Right ventricle myocardium inferior (tissue), 1 donor: ENCODE measurements around the gene TAF6. TPM values are rescaled to one million over a fixed set of nuclear protein-coding genes. Genes with fewer than 3 reads are reported as not detected.
A peak's percentile ranks its signal among the peaks of the same experiment; 100 is the strongest.

Source experiments
- ATAC-seq: fragments of 200-7000 bp; cut with Tn5 transposase; one replicate; pipeline ENCODE4 v1.9.1; 2020; ENCODE audit warnings: mild to moderate bottlenecking, moderate library complexity
- DNase-seq: peaks from one replicate; pipeline ENCODE4 v3.0.0; 2021; ENCODE audit errors: missing footprints
- intact Hi-C: fragments of 100-400 bp; cut with DNase I; formaldehyde crosslinking; loops from one replicate; pipeline ENCODE4 v1.11.0; 2022
- long read RNA-seq: library from polyadenylated mRNA; unstranded; transcript quantifications from one replicate; pipeline ENCODE4 v2.0.0, GENCODE V29; 2021
- total RNA-seq: library from RNA; stranded (reverse); fragmentation: NEBNext Ultra II Directional; extraction: Animal tissue kit (Norgen Biotek cat#: 25700); gene quantifications from one replicate; pipeline ENCODE4 v1.2.1, GENCODE V29; 2021
- donor health status: DM: no; HTN: yes; CAD: no; lungs with severe emphysema.

The TAF6 gene
- total RNA-seq = 29.3 TPM
- long read RNA-seq, transcript TAF6-211 (15 exons, 2,464 nt) = major isoform, 14 of 28 reads
- long read RNA-seq, transcript TAF6-201 (15 exons, 2,727 nt) = minor isoform, 5 of 28 reads
- long read RNA-seq, partial matches to known transcripts = 3 of 28 reads
- long read RNA-seq, other reads (novel, unspliced or antisense) = 5 of 28 reads

DNA sequence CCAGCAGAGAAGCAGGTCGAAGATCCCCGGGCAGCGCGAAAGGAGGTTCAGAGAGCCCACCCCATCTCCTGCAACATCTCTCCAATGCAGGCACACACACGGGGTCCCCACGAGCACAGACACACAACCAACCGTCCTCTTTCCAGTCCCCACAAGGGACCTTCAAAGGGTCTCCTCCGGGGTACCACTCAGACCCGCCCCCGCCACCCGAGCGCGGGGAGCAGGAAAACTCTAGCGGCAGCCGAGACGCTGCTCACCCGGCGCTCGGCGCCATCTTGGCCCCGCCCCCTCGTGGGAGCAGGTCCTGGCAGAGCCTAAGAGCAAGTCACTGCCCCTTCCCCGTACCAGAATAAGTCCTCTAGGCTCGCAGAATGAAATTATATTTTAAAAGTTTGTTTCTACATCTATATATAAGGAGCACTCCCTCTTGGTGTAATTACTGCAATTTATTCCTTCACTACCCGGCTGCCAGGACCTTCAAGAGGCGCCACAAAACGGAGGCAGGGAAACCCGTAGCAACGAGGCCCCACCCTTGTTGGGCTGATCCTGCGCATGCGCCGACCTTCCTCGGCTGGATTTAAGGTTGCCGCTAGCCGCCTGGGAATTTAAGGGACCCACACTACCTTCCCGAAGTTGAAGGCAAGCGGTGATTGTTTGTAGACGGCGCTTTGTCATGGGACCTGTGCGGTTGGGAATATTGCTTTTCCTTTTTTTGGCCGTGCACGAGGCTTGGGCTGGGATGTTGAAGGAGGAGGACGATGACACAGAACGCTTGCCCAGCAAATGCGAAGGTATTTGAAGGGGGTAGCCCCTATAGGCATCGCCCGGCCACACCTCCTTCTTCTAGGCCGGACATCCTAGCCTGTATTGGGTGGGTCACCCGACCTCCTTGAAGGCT lies at the start of gene TAF6, which contains the start of gene CNPY4:
Gene TAF6 (minus strand): TSS at position 287 of the 898 bp plus-strand sequence. CDS start 5,149 bp downstream, outside the sequence.
Gene CNPY4 (plus strand): TSS at position 563 of the 898 bp plus-strand sequence. CDS start 111 bp downstream, at position 674.
- intact Hi-C loops = loop anchor here (1.0 kb wide), 1 partner anchor 19 kb away; no protein-coding TSS in a partner anchor
- peak; percentile 91 for ATAC-seq
- peak; percentile 97 for DNase-seq

DNA sequence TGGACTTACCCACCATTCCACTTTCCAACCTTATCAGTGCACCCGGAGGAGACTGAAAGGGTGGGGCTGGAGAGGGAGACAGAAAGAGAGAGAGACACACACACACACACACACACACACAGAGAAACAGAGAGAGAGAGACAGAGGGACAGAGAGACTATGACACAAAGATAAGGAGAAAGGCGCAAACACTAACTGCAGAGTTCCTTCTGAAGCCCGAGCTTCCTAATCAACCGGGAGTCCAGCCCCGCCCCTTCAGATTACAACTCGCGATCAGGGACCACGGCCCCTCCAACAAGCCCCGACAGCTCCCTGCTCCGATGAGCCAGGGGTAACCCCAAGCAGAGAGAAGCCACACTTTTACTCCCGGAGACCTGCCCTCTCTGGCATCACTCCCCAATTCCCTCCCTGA lies 48.8 kb upstream of the TAF6 start:
- intact Hi-C loops = no loop called here
- DNase-seq (no peak), ATAC-seq (peak; percentile 46)

DNA sequence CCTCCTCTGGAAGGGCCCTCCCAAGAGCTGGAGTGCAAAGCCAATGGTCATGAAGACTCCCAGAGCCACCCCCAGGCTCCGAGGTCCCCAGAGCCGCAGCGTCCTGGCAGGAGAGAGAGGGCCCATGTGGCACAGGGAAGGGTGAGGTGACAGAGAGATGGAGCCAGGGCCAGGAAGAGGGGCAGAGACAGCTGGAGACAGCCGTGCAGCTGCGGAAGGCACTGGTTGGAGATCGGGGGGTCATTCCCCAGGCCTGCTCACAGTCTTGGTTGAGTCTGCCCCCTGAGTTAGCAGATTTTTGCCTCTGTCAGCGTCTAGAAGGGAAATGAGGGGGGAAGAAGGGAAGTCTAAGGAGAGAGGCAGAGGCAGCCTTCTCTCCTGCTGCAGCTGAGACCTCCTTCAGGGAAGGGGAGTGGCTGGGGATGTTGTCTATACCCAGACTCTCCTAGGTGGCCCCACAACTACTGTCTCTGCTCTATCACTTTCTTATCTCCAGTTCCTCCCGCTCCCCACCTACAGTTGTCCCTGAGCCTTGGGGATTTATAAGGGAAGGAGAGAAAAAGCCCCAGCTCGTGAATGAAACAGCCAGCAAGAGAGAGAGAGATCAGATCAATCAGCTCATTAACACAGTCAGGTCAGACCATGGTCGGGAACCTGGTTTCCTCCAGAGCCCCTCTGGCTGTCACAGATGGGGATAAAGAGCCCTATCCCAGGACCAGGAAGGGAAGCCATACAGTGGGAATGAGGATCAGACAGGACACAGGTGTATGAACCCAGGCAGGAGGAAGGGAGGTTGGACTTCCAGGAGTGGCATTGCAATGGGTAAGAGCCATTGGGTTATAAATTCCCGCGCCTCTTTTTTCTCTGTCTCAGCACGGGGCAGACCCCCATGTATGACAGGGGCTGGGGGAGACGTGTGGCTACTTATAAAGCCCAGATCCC lies 48.1 kb upstream of the TAF6 start:
- DNase-seq (no peak), ATAC-seq (no peak)

DNA sequence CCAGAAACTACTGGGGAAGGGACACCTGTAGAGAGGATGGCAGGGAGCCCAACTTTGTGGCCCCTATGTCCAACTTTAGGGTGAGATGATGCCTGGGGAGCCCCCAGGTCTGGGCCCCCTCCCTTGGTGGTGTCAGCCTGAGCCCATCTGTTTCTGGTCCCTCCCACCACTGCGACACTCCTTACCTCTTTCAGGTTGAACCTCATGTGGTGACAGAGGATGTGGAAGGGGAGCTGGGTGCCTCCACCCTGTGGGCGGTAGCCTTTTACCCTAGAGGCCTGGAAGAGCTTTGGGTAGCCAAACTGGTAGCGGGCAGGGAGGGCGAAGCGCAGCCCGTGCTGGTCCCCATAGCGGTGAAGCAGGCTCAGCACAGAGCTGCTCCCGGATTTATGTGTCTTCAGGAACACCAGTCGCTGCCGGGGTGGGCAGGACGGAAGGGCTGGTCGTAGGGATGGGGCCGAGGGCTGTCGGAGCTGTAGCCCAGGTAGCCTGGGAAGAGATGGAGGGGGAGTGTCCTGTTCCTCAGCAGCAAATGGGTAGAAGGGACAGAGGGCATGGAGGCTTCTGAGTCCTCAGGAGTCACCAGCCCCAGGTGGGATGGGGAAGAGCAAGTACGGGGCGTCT lies 47.3 kb upstream of the TAF6 start:
- DNase-seq = no peak
- no peak for ATAC-seq
- intact Hi-C loops = no loop called here

More for the DNA sequence above, 48.1 kb upstream of the TAF6 start:
- intact Hi-C loops = no loop called here

DNA sequence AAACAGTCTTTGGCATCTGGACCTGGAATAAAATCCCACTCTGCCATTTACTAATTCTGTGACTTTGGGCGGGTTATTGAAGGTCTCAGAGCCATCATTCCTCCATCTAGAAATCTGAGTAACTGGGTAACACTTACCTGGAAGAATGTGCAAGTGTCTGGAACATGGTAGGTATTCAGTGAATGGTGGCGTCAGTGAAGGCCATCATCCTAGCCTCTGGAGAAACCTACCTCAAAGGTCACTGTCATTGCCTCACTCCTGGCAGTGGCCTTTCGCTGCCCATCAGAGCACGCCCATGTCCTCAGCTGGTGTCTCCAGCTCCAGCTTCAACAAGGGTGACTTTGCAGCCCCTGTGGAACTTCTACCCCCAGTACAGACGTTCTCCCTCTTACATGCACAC lies 44.7 kb upstream of the TAF6 start:
- intact Hi-C loops = no loop called here
- ATAC-seq = no peak

DNA sequence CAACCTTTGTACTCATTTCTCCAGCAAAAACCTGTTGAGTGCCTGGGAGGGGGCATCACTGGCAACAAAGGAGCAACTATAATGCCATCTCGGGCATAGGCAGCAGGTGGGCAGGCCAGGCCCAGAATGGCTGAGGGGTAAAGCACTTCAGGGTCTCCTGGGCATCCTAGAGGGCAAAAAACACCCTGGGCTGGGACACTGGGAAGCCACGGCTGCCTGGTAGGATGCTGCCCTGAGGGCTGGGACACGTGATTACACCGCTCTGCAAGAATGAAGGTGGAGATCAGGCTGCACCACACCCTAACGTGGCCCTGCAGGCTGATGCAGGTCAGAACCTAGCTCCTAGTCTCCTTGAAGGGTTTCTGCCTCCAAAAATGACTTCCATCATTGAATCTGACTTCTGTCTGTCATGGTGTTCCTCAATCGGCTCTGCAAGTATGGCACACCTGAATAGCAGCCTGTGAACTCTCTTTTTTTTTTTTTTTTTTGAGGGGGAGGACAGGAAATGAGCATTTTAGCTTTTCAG lies 43.9 kb upstream of the TAF6 start:
- ATAC-seq (no peak), DNase-seq (no peak)
- intact Hi-C loops = no loop called here

More for the DNA sequence above, 44.7 kb upstream of the TAF6 start:
- no peak for DNase-seq

DNA sequence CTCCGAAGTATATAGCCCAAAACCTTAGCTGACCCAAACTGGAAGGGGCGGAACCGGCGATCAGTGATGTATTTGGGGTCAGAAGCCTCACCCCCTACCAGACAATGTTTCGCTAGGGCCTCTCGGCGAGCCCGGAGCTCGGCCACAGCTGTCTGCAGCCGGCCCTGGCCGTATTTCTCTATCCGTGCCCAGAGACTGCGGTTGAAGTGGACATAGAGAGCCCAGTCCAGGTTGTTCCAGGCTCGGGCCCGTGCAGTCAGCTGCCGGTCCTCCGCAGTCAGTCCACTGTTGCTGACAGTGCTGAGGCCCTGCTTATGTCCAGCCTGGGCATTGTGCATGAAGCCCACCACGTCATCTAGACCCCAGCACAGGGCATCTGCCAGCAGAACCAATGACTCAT lies 40.9 kb upstream of the TAF6 start:
- DNase-seq (no peak), ATAC-seq (no peak)
- intact Hi-C loops = no loop called here

DNA sequence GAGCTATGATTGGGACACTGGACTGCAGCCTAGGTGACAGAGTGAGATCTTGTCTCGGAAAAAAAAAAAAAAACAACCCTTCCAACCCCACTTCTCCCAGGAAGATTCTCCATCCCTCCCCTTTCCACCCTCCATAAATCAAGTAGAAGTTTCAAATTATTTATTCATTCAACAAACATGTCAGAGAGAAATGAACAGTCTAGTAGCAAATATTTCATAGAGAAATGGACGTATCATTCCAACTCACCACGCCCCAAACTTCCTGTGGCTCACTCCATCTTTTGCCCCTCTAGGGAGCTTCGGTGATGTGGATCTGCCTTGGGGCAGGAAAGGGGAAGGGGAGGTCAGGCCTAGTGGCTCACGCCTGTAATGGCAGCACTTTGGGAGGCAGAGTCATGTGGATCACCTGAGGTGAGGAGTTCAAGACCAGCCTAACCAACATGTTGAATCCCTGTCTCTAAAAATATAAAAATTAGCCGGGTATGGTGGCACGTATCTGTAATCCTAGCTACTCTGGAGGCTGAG lies 40.0 kb upstream of the TAF6 start:
- ATAC-seq (no peak), DNase-seq (no peak)
- intact Hi-C loops = no loop called here

DNA sequence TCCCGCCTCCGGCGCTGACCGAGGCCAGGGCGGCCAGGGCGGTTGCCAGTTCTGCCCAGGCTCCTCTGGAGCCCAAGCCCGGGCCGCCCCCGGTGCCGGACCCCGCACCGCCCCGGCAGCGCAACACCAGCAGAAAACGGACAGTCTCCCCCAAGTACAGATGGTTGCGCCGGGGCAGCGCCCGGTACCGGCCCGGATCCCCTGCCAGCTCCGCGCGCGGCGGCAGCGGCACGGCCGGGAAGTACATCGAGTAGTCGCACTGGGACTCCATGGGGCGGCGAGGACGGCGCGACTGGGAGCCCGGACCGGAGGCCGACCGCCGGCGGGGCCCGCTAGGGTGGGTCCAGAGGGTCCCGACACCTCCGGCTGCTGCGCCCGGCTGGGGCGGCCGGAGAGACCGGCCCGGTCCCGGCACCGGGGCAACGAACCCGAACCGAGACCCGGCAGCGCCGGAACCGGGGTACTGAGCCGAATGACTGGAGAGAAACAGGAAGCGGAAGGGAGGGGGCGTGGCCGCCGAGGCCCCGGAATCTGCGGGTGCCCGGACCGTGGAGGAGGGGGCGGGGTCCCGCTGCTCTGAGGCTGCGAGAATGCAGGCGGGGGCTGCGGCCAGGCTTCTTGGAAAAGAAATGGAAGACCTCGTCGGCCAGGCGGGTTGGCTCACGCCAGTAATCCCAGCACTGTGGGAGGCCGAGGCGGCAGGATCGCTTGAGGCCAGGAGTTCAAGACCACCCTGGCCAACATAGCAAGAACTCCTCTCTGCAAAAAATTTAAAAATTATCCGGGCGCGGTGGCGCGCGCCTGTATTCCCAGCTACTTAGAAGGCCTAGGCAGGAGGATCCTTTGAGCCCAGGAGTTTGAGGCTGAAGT lies 39.3 kb upstream of the TAF6 start, which contains the start of gene TRAPPC14:
Gene TRAPPC14 (minus strand): TSS at position 495 of the 870 bp plus-strand sequence. CDS start 224 bp downstream, at position 271.
- peak; percentile 97 for DNase-seq
- intact Hi-C loops = no loop called here
- peak; percentile 92 for ATAC-seq

DNA sequence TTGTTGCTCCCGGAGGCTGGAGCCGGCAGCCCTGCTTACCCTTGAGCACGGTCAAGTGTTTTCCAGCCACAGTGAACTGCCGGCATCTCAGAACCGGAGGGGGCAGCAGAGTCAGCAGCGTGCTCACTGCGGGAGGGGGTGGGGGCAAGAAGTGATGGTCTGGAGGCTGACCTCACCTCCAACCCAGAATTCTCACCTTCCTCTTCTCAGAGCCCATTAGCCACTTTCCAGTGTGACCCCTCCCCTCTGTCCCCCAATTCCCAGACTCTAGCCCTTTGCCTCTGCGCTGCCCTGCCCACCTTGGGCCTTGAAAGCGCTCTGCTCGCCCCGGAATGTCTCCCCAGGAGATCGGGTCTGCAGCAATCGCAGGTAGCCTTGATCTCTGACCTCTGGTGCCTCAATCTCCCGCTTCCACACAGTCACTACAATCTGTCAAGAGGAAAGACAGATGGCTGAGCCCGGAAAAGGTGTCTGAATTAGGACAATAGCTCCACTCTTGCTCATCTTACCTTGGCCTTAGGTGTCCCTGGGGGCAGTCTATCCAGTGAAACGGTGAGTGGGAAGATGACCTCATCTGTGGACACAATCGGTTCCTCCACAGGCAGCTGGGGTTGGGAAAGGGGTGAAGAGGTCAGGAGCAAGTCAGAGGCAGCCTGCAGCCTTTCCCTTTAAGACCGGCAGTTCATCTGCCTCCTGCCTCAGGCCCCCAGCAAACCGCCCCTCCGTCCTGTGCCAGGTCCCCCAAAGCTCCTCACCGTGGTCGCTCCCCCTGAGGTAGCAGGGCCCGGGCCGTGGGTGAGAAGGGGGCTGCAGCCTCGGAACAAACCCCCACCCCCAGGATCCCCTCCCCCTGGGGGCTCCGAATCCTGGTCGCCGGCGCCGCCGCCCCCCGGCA lies 38.4 kb upstream of the TAF6 start:
- peak; percentile 18 for ATAC-seq
- intact Hi-C loops = no loop called here
- no peak for DNase-seq

DNA sequence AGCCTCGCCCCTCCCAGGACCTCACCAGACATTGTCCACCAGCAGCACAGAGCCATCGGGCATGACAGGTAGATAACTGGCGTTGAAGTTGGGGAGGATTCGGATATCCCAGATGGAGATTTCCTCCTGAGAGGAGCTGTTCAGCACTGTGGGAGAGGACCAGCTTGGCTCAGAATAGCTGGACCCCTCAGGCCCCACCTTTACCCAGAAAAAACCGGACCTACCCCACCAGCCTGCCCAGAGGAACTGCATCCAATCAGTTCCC lies 37.8 kb upstream of the TAF6 start:
- intact Hi-C loops = no loop called here
- DNase-seq (no peak), ATAC-seq (no peak)

DNA sequence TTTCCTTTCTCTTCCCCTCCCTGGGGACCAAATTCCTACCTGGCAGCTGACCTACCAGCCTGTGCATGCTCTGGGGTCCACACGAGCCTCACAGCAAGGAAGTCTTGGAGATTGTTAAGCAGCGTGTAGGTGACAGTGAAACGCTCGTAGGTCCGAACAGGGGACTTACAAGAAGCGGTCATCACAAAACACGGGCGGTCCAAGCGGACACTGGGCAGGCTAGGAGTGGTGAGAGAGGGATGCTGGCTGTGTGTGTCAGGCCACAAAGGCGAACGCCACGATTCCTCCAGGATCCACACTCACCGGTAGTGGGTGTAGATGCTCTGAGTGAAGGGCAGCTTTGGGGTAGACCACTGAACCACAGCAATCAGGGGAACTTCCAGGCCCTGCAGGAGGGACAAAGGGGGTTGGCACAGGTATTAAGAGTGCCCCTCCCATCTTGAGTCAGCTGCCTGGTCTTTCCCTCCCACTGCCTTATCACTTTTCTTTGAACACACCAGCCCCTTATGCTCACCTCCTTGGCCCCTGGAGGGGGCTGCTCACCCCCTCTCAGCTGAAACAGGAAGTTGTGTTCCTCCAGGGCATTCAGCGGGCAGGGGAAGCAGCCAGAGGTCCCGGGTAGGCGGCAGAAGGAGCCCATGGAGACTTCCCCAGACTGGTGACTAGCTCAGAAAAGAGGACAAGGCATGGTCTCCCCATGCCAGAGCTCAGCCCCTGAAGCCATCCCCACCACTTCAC lies 37.3 kb upstream of the TAF6 start:
- DNase-seq (no peak), ATAC-seq (no peak)

DNA sequence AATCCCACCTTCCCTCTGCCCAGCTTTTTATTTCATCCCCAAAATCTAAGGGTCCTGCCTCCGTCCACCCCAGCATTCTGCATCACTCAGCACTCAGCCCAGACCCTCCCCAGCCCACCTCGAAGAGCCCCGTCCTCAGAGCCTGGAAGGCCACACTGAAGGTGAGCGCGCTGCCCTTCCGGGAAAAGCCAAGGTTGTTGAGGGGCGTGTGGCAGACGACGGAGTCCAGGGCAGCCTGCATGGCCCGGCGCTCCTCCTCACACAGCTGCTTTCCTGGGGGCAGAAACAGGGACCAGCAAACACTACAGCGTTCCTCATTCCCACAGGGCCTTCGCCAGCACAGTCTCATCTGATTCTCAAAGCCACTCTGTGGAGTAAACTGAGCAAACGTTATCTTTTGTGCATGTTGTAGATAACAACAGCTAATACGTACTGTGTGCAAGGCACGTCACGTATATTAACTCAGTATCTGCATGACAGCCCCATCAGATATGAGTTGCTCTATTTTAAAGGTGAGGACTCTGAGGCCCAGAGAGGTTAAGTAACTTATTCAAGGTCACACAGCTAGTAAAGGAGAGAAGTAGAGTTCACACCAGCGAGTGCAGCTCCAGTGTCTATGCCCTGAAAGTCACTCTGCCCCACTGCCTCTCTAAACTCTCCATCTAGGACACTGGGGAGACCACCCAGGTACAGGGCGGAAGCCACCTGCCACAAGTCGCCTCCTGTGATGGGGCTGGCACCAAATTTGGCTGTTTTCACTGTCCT lies 36.6 kb upstream of the TAF6 start:
- ATAC-seq (no peak), DNase-seq (no peak)
- intact Hi-C loops = no loop called here

More for the DNA sequence above, 37.3 kb upstream of the TAF6 start:
- intact Hi-C loops = no loop called here

DNA sequence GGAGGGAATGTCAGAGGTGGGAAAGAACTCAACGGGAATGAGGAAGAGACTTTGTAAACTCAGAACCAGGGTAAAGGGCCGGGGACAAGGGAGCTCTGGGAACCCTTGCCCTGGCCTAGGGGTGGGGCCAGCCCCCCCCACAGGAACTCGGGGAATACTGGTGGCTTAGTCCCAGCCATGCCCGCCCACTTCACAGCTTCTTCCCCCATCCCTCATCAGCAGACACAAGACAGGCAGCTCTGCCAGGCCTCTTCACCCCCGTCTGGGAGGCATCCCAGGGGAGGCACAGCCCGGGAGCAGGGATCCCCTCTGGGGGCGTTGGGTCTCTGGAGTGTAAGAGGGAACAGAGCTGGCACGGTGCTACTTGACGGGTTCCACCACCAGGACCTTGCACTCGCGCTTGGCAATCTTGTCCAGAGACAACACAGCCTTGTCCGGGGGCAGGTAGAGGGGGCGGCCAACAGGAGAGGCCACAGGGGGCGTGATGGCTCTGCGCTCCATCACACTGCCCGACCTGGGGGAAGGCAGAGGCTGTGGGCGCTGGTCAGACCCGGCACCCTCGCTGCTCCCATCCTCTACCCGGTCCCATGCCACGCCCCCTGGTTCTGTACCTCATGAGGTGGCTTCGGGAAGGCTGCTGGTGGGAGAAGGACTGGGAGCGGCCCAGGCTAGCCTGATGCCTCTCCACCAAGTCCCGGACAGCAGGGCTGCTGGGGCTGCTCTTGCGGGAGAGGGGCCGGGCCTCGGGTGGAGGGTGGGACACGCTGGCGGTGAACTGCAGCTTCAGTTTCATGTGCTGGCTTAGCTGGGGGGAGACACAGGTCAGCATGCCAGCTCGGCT lies 35.7 kb upstream of the TAF6 start:
- intact Hi-C loops = no loop called here

More for the DNA sequence above, 35.7 kb upstream of the TAF6 start:
- no peak for DNase-seq
- ATAC-seq = no peak
